GM23248 (cell line): Measurements from ENCODE around the gene SCMH1. TPM values are rescaled to one million over a fixed set of nuclear protein-coding genes. Genes with fewer than 3 reads are reported as not detected.
A peak's percentile ranks its signal among the peaks of the same experiment; 100 is the strongest.

ENCODE experiments used
- DNase-seq: peaks from one replicate; pipeline ENCODE4 v3.0.0-alpha.2; 2015
- H2AFZ ChIP-seq: fragments of 200-600 bp; sonication (generic); 2 replicates; pipeline ENCODE4 v1.6.1; 2016; ENCODE audit warnings: antibody characterized with exemption
- H3F3A ChIP-seq: fragments of 200-600 bp; sonication (generic); 2 replicates; pipeline ENCODE4 v1.6.1; 2016; ENCODE audit warnings: mild to moderate bottlenecking, antibody characterized with exemption, mixed run types; ENCODE audit not compliant: insufficient read depth
- H3K27ac ChIP-seq: fragments of 200-600 bp; sonication (generic); 2 replicates; pipeline ENCODE4 v1.5.1; 2016; ENCODE audit warnings: mild to moderate bottlenecking
- H3K27me3 ChIP-seq: fragments of 200-600 bp; sonication (generic); replicated peaks from 2 replicates; pipeline ENCODE4 v1.6.1; 2016; ENCODE audit warnings: mild to moderate bottlenecking; ENCODE audit not compliant: insufficient read depth
- H3K36me3 ChIP-seq: fragments of 200-600 bp; sonication (generic); 2 replicates; pipeline ENCODE4 v1.6.1; 2016; ENCODE audit warnings: low read depth, mild to moderate bottlenecking
- H3K4me1 ChIP-seq: fragments of 200-600 bp; sonication (generic); 2 replicates; pipeline ENCODE4 v1.6.1; 2016; ENCODE audit warnings: mild to moderate bottlenecking; ENCODE audit not compliant: insufficient read depth
- H3K4me2 ChIP-seq: fragments of 200-600 bp; sonication (generic); one replicate; pipeline ENCODE4 v1.6.1; 2016; ENCODE audit warnings: mild to moderate bottlenecking; ENCODE audit not compliant: unreplicated experiment
- H3K4me3 ChIP-seq: fragments of 200-600 bp; sonication (generic); 2 replicates; pipeline ENCODE4 v1.5.1; 2016; ENCODE audit warnings: mild to moderate bottlenecking
- H3K79me2 ChIP-seq: fragments of 200-600 bp; sonication (generic); 2 replicates; pipeline ENCODE4 v1.6.1; 2016; ENCODE audit warnings: mild to moderate bottlenecking; ENCODE audit not compliant: insufficient read depth
- H3K9ac ChIP-seq: fragments of 200-600 bp; sonication (generic); 2 replicates; pipeline ENCODE4 v1.6.1; 2016; ENCODE audit warnings: mild to moderate bottlenecking
- H3K9me2 ChIP-seq: fragments of 200-600 bp; sonication (generic); 2 replicates; pipeline ENCODE4 v1.6.1; 2016; ENCODE audit warnings: mixed run types, mild to moderate bottlenecking, moderate library complexity; ENCODE audit not compliant: insufficient read depth
- H3K9me3 ChIP-seq: fragments of 200-600 bp; sonication (generic); one replicate; pipeline ENCODE4 v1.6.1; 2017; ENCODE audit warnings: low read depth
- H4K20me1 ChIP-seq: fragments of 200-600 bp; sonication (generic); 2 replicates; pipeline ENCODE4 v1.6.0; 2016; ENCODE audit not compliant: insufficient read depth
- EZH2 ChIP-seq: fragments of 200-600 bp; sonication (generic); IDR thresholded peaks from 2 replicates; pipeline ENCODE4 v1.6.1; 2018; ENCODE audit warnings: antibody characterized with exemption, mild to moderate bottlenecking; ENCODE audit not compliant: insufficient read depth, poor library complexity, severe bottlenecking
- EZH2phosphoT487 ChIP-seq: fragments of 200-600 bp; sonication (generic); IDR thresholded peaks from 2 replicates; pipeline ENCODE4 v1.6.1; 2018; ENCODE audit warnings: antibody characterized with exemption, moderate library complexity, mild to moderate bottlenecking, low read depth; ENCODE audit not compliant: insufficient read depth
- WGBS, 2 experiments: methylation state at CpG; one replicate each; pipeline ENCODE4 v1.1.6; 2015 to 2017; ENCODE audit warnings: low lambda C conversion rate in 2 of 2, low coverage in 1 of 2; ENCODE audit errors: missing lambda C conversion rate in 2 of 2; 5-methylcytosine and 5-hydroxymethylcytosine counted together
- in situ Hi-C: fragments of 300-500 bp; cut with MboI; formaldehyde crosslinking; loops from 2 replicates; pipeline ENCODE4 v1.15.0; 2020
- polyA plus RNA-seq: library from polyadenylated mRNA; unstranded; fragments of >200 nt; fragmentation: Nextera tagmentation; extraction: Ambion mirVana; gene quantifications from 2 replicates; pipeline ENCODE4 v1.2.1, GENCODE V29; 2016
- total RNA-seq: library from RNA; depleted of rRNA; stranded (reverse); fragments of >200 nt; shearing (Covaris generic); gene quantifications from 2 replicates; pipeline ENCODE4 v1.2.3, GENCODE V29; 2014

SCMH1 gene
- total and polyA plus RNA-seq, 2 experiments from 2014 or later = 10.8 to 16.6 TPM

DNA sequence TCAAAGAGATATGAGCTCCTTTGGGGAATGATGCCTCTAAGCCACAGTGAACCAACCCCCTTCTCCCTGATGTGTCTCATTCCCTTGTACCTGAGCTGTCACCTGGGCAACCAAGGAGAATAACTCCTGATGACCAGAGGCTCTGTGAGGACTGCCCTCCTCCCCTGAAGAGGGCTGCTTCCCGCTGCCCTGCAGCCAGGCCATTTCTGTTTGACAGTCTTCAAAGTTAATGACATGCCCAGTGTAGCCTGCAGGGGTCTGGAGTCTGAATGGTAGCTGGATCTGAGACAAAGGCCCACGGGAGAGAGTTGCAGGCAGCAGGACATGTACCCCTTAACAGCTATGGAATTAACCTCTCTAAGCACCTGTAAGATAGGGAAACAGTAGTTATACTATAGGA lies 217.2 kb downstream of the SCMH1 start:
- no peak for DNase-seq
- no peaks in the 10 kb centered on the region for H3K79me2 ChIP-seq
- no peaks in the 10 kb centered on the region for H3K9me3 ChIP-seq
- no peak overlapping the region for H3K9ac ChIP-seq
- no peak overlapping the region for H2AFZ ChIP-seq
- no peaks in the 10 kb centered on the region for H3K36me3 ChIP-seq
- H4K20me1 ChIP-seq = no peaks in the 10 kb centered on the region
- no peak overlapping the region for H3K4me2 ChIP-seq
- H3F3A ChIP-seq = no peaks in the 10 kb centered on the region
- in situ Hi-C loops = no loop called here
- TF ChIP-seq EZH2phosphoT487 (no peak), EZH2 (no peak)
- no peaks in the 10 kb centered on the region for H3K4me1 ChIP-seq
- no peaks in the 10 kb centered on the region for H3K9me2 ChIP-seq
- H3K27me3 ChIP-seq = no peaks in the 10 kb centered on the region
- H3K4me3 ChIP-seq = no peak overlapping the region
- no peak overlapping the region for H3K27ac ChIP-seq
- 36 to 39% methylated on average over 2 of the region's 2 CpGs for WGBS, 2 experiments

DNA sequence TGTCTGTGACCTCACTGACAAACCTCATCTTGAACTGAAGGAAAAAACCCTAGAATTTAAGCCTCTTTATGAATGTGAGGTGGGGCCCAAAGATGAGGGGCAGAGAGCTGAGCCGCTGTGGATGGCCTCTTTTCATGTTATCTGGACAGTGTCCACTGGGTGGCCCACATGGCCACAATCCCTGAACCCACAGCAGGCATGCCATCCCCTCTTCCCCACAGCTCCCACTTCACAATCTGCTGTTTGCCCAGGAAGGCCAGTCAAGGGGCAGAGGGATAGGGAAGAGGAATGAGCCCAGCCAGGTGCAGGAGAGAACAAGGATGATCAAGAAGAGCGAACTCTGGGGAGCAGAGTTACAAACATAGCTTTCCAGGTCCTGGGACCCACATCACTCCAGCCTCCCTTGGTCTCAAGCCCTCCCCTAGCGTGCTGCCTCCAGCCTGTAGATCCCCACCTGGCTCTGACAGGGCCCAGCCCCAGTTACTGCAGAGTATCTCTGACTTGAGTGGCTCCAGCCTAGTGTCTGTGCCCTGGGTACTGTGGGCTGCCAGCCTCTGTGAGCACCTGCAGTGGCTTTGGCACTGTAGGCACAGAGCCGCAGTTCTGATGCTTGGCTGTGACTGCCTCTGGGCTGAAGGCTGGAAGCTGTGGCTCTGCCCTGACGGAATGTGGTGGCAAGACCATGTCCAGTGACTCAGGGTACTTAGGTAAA lies 218.7 kb downstream of the SCMH1 start:
- H2AFZ ChIP-seq = no peak overlapping the region
- no peaks in the 10 kb centered on the region for H3K27me3 ChIP-seq
- H3K36me3 ChIP-seq = no peaks in the 10 kb centered on the region
- H3K27ac ChIP-seq = no peak overlapping the region
- H3K9ac ChIP-seq = no peak overlapping the region
- H3K4me2 ChIP-seq = no peak overlapping the region
- WGBS, 2 experiments = 86 to 89% methylated on average over 5 of the region's 5 CpGs
- no peaks in the 10 kb centered on the region for H3K4me1 ChIP-seq
- H3F3A ChIP-seq = no peaks in the 10 kb centered on the region
- H3K79me2 ChIP-seq = no peaks in the 10 kb centered on the region
- TF ChIP-seq EZH2phosphoT487 (no peak), EZH2 (no peak)
- no peaks in the 10 kb centered on the region for H4K20me1 ChIP-seq
- no peaks in the 10 kb centered on the region for H3K9me3 ChIP-seq
- no peaks in the 10 kb centered on the region for H3K9me2 ChIP-seq
- DNase-seq = peak; percentile 51
- H3K4me3 ChIP-seq = no peak overlapping the region
- in situ Hi-C loops = no loop called here

DNA sequence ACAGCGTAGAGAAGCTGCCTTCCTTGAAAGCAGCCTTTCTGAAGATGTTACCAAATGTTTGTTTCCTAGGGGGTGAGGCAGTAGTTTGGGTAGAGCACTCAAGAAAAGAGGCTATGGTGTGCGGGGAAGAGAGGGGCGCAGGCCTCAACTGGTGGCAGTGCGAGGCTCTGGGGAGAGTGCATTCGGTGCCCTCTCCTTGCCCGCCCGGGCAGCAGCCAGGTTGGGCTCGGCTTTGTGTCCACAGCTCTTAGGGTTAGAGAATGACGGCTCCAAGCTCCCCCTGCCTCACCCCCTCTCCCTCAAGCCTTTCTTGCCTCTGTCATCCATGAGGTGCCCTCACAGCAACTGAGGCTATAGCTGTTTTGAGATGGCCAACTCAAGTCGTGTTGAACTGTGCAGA lies 219.7 kb downstream of the SCMH1 start:
- Histone ChIP-seq H3K9ac (no peak overlapping the region), H3K4me1 (no peaks in the 10 kb centered on the region), H3K79me2 (no peaks in the 10 kb centered on the region), H3K4me2 (no peak overlapping the region), H3K9me3 (no peaks in the 10 kb centered on the region), H3K9me2 (no peaks in the 10 kb centered on the region), H3K27me3 (no peaks in the 10 kb centered on the region), H3K27ac (no peak overlapping the region), H3K4me3 (no peak overlapping the region), H3K36me3 (no peaks in the 10 kb centered on the region), H3F3A (no peaks in the 10 kb centered on the region), H4K20me1 (no peaks in the 10 kb centered on the region), H2AFZ (no peak overlapping the region)
- in situ Hi-C loops = no loop called here
- WGBS, 2 experiments = 95 to 98% methylated on average over 9 to 10 of the region's 10 CpGs
- TF ChIP-seq EZH2 = no peak
- TF ChIP-seq EZH2phosphoT487 = no peak
- no peak for DNase-seq

DNA sequence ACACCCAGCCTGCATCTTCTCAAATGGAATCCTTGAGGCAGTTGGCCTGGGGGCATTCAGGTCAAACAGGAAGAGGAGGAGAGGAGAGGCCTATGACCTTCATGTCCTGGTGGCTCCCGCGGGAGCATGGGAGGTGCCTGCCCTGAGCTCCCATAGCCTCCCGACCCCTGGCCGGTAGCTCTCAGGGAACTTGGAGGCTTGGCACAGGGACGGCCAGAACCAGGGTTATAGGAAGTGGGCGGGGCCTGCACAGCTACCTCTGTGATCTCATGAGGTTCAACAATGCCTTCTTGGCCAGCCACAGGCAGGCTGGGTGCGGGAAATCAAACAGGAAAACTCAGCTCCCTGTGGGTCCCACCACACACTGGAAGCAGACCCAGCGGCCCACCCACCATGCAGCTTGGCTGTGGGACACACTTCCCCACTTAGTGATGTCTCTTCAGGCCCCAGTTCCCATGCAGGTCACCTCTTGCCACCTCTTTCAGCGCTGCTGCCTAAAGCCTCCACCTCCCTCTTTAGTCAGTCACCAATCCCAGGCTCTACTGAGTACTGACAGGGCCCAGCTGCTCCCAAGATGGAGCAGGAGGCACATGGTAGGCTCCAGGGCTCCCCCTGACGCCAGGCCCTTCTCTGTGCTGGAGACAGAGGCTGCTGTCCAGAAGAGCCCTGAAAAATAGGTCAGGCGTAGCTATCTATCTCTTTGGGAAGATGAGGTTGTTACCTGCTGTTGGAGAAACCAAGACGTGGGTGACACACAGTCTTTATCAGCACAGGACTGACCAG lies 220.4 kb downstream of the SCMH1 start, which contains the start of gene SLFNL1:
Gene SLFNL1, minus strand, starts transcription at position 200 of the 783 bp plus-strand sequence. CDS start 1,065 bp downstream, outside the sequence.
- no peak within 1 kb of the TSS for H3K9ac ChIP-seq
- no peaks in the 10 kb centered on the region for H3K36me3 ChIP-seq
- no peaks in the 10 kb centered on the region for H3K27me3 ChIP-seq
- H2AFZ ChIP-seq = no peak within 1 kb of the TSS
- H3K4me3 ChIP-seq = no peak within 1 kb of the TSS
- no peaks in the 10 kb centered on the region for H3K79me2 ChIP-seq
- no peaks in the 10 kb centered on the region for H4K20me1 ChIP-seq
- no peak for DNase-seq
- no peak within 1 kb of the TSS for H3K4me2 ChIP-seq
- no peaks in the 10 kb centered on the region for H3F3A ChIP-seq
- H3K4me1 ChIP-seq = no peaks in the 10 kb centered on the region
- no peak within 1 kb of the TSS for H3K27ac ChIP-seq
- in situ Hi-C loops = no loop called here
- TF ChIP-seq EZH2 (no peak), EZH2phosphoT487 (no peak)
- H3K9me2 ChIP-seq = no peaks in the 10 kb centered on the region
- 72 to 74% methylated on average over 11 to 12 of the region's 12 CpGs for WGBS, 2 experiments
- no peaks in the 10 kb centered on the region for H3K9me3 ChIP-seq
